A549 (cell line): ENCODE data around the gene NUAK2. TPM values are rescaled to one million over a fixed set of nuclear protein-coding genes. Genes with fewer than 3 reads are reported as not detected.

ENCODE experiments used
- ATAC-seq, 2 experiments: fragments of 200-7000 bp in 1 of 2; fragments of >200 bp in 1 of 2; cut with Nextera tagmentation in 1 of 2; cut with Tn5 transposase in 1 of 2; 3 replicates each; pipeline versions ENCODE4 v1.8.0 to v1.9.1; 2018 to 2020; ENCODE audit warnings: mild to moderate bottlenecking in 1 of 2, moderate library complexity in 1 of 2
- CTCF ChIA-PET: fragments of 300-600 bp; sonication (Branson Sonifier 250); formaldehyde crosslinking; extraction: SDS; loops from one replicate; lab custom pipeline; 2021; ENCODE audit warnings: antibody characterized with exemption, inconsistent platforms; lab: Yijun Ruan, JAX
- POLR2A ChIA-PET: fragments of 350-600 bp; formaldehyde crosslinking; extraction: SDS; loops from one replicate; lab custom pipeline; 2021; ENCODE audit warnings: antibody characterized with exemption, inconsistent platforms; lab: Yijun Ruan, JAX
- DNase-seq, 2 experiments: peaks; one replicate each; pipeline versions ENCODE4 v3.0.0 to v3.0.0-alpha.2; 2011 to 2016; ENCODE audit warnings: low read depth in 1 of 2, low spot score in 1 of 2
- FAIRE-seq: peaks from 2 replicates; lab custom pipeline; 2011; peaks lifted over from hg19 to GRCh38; lab: Jason Lieb, UNC
- H3K27ac ChIP-seq, 2 experiments: fragments of >200 bp; sonication (Bioruptor Twin); formaldehyde crosslinking; 3 replicates each; pipeline ENCODE4 v1.5.1; 2016 to 2017
- H3K4me1 ChIP-seq: fragments of >200 bp; sonication (Bioruptor Twin); formaldehyde crosslinking; 3 replicates; pipeline ENCODE4 v1.6.1; 2016
- H3K4me2 ChIP-seq: fragments of >200 bp; sonication (Bioruptor Twin); formaldehyde crosslinking; 3 replicates; pipeline ENCODE4 v1.6.1; 2016
- H3K4me3 ChIP-seq: fragments of >200 bp; sonication (Bioruptor Twin); formaldehyde crosslinking; 3 replicates; pipeline ENCODE4 v1.5.1; 2016
- H3K9me3 ChIP-seq: fragments of >200 bp; sonication (Bioruptor Twin); formaldehyde crosslinking; 3 replicates; pipeline ENCODE4 v1.6.1; 2016
- ATOH8 ChIP-seq: fragments of 250-450 bp; sonication (Bioruptor Pico); IDR thresholded peaks from 2 replicates; pipeline ENCODE4 v1.5.0; 2020; ENCODE audit warnings: low read depth, mild to moderate bottlenecking, moderate library complexity
- CBX8 ChIP-seq: fragments of 200-600 bp; sonication (generic); IDR thresholded peaks from 2 replicates; pipeline ENCODE4 v1.6.1; 2016
- CEBPB ChIP-seq, 2 experiments: fragments of >200 bp in 1 of 2; sonication (Bioruptor Twin) in 1 of 2; formaldehyde crosslinking in 1 of 2; IDR thresholded peaks; 2 replicates each; pipeline ENCODE4 v1.6.1; 2012 to 2016
- E2F6 ChIP-seq: IDR thresholded peaks from 2 replicates; pipeline ENCODE4 v1.6.1; 2012; ENCODE audit warnings: low read depth, borderline replicate concordance
- EHMT2 ChIP-seq: fragments of 200-600 bp; sonication (generic); IDR thresholded peaks from 2 replicates; pipeline ENCODE4 v1.6.1; 2016; ENCODE audit warnings: antibody characterized with exemption, low read depth, mild to moderate bottlenecking, moderate library complexity
- EP300 ChIP-seq, 2 experiments: fragments of >200 bp; sonication (Bioruptor Twin); formaldehyde crosslinking; IDR thresholded peaks; 2 replicates in 1 of 2; 3 replicates in 1 of 2; pipeline ENCODE4 v1.6.1; 2016 to 2017
- FOSB ChIP-seq: fragments of 250-450 bp; sonication (Bioruptor Pico); IDR thresholded peaks from 2 replicates; pipeline ENCODE4 v1.5.0; 2020; ENCODE audit warnings: mild to moderate bottlenecking, moderate library complexity
- FOSL2 ChIP-seq, 2 experiments: fragments of 450-650 bp in 1 of 2; fragments of >200 bp in 1 of 2; sonication (Bioruptor Twin) in 1 of 2; formaldehyde crosslinking; IDR thresholded peaks; 2 replicates each; pipeline versions ENCODE4 v1.5.0 to v1.6.1; 2016 to 2020; ENCODE audit warnings: mild to moderate bottlenecking in 1 of 2, moderate library complexity in 1 of 2
- GATA3 ChIP-seq: IDR thresholded peaks from 2 replicates; pipeline ENCODE4 v1.6.1; 2012; ENCODE audit warnings: borderline replicate concordance
- HOXB5 ChIP-seq: fragments of 250-450 bp; sonication (Bioruptor Pico); IDR thresholded peaks from 2 replicates; pipeline ENCODE4 v1.5.0; 2020; ENCODE audit warnings: mild to moderate bottlenecking, moderate library complexity
- JUNB ChIP-seq: fragments of >200 bp; sonication (Bioruptor Twin); formaldehyde crosslinking; IDR thresholded peaks from 2 replicates; pipeline ENCODE4 v1.6.1; 2016
- KDM1A ChIP-seq: fragments of 200-600 bp; sonication (generic); IDR thresholded peaks from 2 replicates; pipeline ENCODE4 v1.6.1; 2016; ENCODE audit warnings: low read depth, mild to moderate bottlenecking
- KDM5A ChIP-seq: fragments of 200-600 bp; sonication (generic); IDR thresholded peaks from 2 replicates; pipeline ENCODE4 v1.6.1; 2016; ENCODE audit warnings: antibody characterized with exemption, mild to moderate bottlenecking
- MAFK ChIP-seq: fragments of 450-650 bp; IDR thresholded peaks from 2 replicates; pipeline ENCODE4 v1.6.1; 2014; ENCODE audit not compliant: partially characterized antibody
- MYC ChIP-seq: IDR thresholded peaks from 2 replicates; pipeline ENCODE4 v1.6.1; 2012; ENCODE audit warnings: mild to moderate bottlenecking, inconsistent platforms, low read length, improper control_type of control experiment, borderline replicate concordance
- POLR2A ChIP-seq: IDR thresholded peaks from 2 replicates; pipeline ENCODE4 v1.6.1; 2012; ENCODE audit warnings: mild to moderate bottlenecking, low read length
- RAD21 ChIP-seq, 2 experiments: fragments of >200 bp in 1 of 2; sonication (Bioruptor Twin) in 1 of 2; formaldehyde crosslinking in 1 of 2; IDR thresholded peaks in 1 of 2; conservative IDR thresholded peaks in 1 of 2; 2 replicates in 1 of 2; 3 replicates in 1 of 2; pipeline ENCODE4 v1.6.1; 2012 to 2018; ENCODE audit warnings: inconsistent platforms in 1 of 2
- RARB ChIP-seq: fragments of 250-450 bp; sonication (Bioruptor Pico); IDR thresholded peaks from 2 replicates; pipeline ENCODE4 v1.8.0; 2021; ENCODE audit warnings: mild to moderate bottlenecking, moderate library complexity
- RFX5 ChIP-seq: fragments of 450-650 bp; IDR thresholded peaks from 2 replicates; pipeline ENCODE4 v1.7.1; 2014; ENCODE audit warnings: antibody characterized with exemption, mild to moderate bottlenecking, moderate library complexity
- RNF2 ChIP-seq: fragments of 200-600 bp; sonication (generic); IDR thresholded peaks from 2 replicates; pipeline ENCODE4 v1.6.1; 2016; ENCODE audit warnings: low read depth, mild to moderate bottlenecking, antibody characterized with exemption, moderate library complexity, borderline replicate concordance
- USF2 ChIP-seq: fragments of 450-650 bp; IDR thresholded peaks from 2 replicates; pipeline ENCODE4 v1.6.1; 2014; ENCODE audit warnings: antibody characterized with exemption
- WGBS: methylation state at CpG from one replicate; pipeline ENCODE4 v1.1.6; 2017; ENCODE audit errors: missing lambda C conversion rate; 5-methylcytosine and 5-hydroxymethylcytosine counted together
- polyA plus RNA-seq, 4 experiments: library from polyadenylated mRNA; depleted of rRNA in 3 of 4; stranded (reverse); fragments of >200 nt; fragmentation: RNase III in 1 of 4; extraction: RNeasy Plus Mini Kit Qiagen cat#74134 plus additional on column Dnase treatment in 1 of 4; gene quantifications; 2 replicates in 3 of 4; 3 replicates in 1 of 4; pipeline ENCODE4 v1.2.3, GENCODE V29; 2011 to 2017
- TF ChIP-seq, protein P1 (sequence below): IDR thresholded peaks from 2 replicates; pipeline ENCODE4 v1.6.1; 2012
- TF ChIP-seq, protein P2 (sequence below): fragments of 250-450 bp; sonication (Bioruptor Pico); IDR thresholded peaks from 2 replicates; pipeline ENCODE4 v1.5.0; 2021; ENCODE audit warnings: mild to moderate bottlenecking, moderate library complexity, borderline replicate concordance

NUAK2 gene
- polyA plus RNA-seq, 2 of the 4 experiments (the other 2 are of a cell fraction): 29.7 to 37.8 TPM

DNA sequence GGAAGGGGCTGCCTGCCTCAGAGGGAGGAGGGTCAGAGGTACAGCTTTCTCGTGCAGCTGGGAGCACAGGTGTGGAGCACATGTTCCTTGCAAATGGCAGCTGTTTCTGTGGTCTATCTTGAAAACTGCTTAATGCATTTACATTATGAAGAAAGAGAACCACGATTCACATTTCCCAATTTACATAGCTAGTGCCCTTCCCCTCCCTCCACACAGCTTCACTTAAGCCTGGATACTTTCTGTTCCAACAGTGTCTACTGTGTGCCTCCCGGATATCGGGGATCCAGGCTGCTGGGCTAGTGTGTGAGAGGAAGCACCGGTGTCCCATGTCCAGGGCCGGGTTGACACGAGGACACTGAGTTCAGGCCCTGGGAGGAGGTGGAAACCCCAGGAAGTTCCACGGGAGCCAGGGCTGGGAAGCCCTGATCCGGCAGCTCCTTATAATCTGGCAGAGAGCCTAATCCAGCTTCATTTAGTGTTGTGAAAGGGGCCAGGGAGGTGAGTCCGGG, 62.2 kb downstream of the NUAK2 start:
- TF ChIP-seq RNF2 (no peak), EHMT2 (no peak), HOXB5 (CRISPR knock-in tag) (no peak), RAD21 (conservative IDR thresholded peaks at IDR 0.05 in 1 of 2, IDR thresholded peaks at IDR 0.05 in 1 of 2) (no peak), KDM5A (no peak), JUNB (no peak)
- TF ChIP-seq, protein P1, sequence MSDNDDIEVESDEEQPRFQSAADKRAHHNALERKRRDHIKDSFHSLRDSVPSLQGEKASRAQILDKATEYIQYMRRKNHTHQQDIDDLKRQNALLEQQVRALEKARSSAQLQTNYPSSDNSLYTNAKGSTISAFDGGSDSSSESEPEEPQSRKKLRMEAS: no peak
- Histone ChIP-seq H3K4me1 (peaks cover 31% of the 10 kb centered on the region), H3K27ac (peak overlapping the region; percentile 46 to 82; a peak in 5 of 6 replicates), H3K4me3 (no peak overlapping the region), H3K4me2 (no peak overlapping the region; the same call in 2 of the 3 replicates), H3K9me3 (no peaks in the 10 kb centered on the region)
- DNase-seq: no peak
- CTCF ChIA-PET: interaction anchor here (1.2 to 89.2 kb wide), 10 partner anchors 3 to 285 kb away, joined by 4 to 3627 read pairs (median 46); partner anchors contain the start of genes KLHDC8A, NUAK2 and TMCC2
- no peak for ATAC-seq
- WGBS: 74% methylated on average over 10 of the region's 10 CpGs
- no peak for FAIRE-seq
- POLR2A ChIA-PET: no interaction called here

- ATAC-seq (peak; percentile 31 to 32; a peak in 3 of 6 replicates), DNase-seq (peak in 1 of 2 experiments; percentile 57), FAIRE-seq (no peak)
- POLR2A ChIA-PET: no interaction called here
- WGBS: 67% methylated on average over 8 of the region's 8 CpGs
- Histone ChIP-seq H3K9me3 (no peaks in the 10 kb centered on the region), H3K4me2 (peak overlapping the region; percentile 4; the same call in 1 of the 3 replicates), H3K27ac (peak overlapping the region; percentile 46 to 82; a peak in 5 of 6 replicates), H3K4me1 (peaks cover 31% of the 10 kb centered on the region), H3K4me3 (no peak overlapping the region)
- TF ChIP-seq E2F6 (no peak), CBX8 (no peak), GATA3 (no peak), FOSL2 (IDR thresholded peaks at IDR 0.05) (no peak), FOSL2 (CRISPR knock-in tag; IDR thresholded peaks at IDR 0.05) (0 out of 2 replicates have a peak, but pooled peaks have one; percentile 21), USF2 (peak; percentile 59), MAFK (peak; percentile 44)
- CTCF ChIA-PET: interaction anchor here (0.7 to 89.2 kb wide), 11 partner anchors 4 to 451 kb away, joined by 3 to 3627 read pairs (median 51); partner anchors contain the start of genes KLHDC8A, NUAK2 and TMCC2
These were observed 62.8 kb downstream of the NUAK2 start for GRCh38 chr1:205258719-205259118.

DNA sequence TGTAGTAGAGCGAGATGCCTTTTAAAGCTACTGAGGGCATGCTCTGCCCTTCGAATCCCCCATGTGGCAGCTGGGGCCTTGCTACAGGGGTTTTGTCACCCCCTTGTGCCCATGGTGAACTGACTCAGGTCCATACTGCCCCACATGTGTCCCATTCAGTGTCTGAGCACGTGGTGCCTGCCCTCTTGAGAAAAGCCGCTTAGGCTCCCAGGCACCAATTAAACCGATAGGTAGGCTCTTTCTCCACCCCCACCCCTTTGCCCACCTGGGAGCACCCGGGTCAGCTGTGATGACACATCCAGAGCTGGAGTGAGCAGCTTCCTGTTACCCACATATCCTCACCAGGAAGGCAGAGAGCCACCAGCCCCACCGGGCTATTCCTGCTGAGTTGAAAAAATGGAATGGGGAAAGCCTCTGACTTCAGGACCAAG, 63.3 kb downstream of the NUAK2 start:
- 86% methylated on average over 6 of the region's 7 CpGs for WGBS
- no peak for DNase-seq
- TF ChIP-seq EP300 (IDR thresholded peaks at IDR 0.05): no peak
- TF ChIP-seq KDM1A: no peak
- no peak for TF ChIP-seq POLR2A
- no peak for TF ChIP-seq RFX5
- no peak for TF ChIP-seq CEBPB (IDR thresholded peaks at IDR 0.05)
- TF ChIP-seq, protein P2, sequence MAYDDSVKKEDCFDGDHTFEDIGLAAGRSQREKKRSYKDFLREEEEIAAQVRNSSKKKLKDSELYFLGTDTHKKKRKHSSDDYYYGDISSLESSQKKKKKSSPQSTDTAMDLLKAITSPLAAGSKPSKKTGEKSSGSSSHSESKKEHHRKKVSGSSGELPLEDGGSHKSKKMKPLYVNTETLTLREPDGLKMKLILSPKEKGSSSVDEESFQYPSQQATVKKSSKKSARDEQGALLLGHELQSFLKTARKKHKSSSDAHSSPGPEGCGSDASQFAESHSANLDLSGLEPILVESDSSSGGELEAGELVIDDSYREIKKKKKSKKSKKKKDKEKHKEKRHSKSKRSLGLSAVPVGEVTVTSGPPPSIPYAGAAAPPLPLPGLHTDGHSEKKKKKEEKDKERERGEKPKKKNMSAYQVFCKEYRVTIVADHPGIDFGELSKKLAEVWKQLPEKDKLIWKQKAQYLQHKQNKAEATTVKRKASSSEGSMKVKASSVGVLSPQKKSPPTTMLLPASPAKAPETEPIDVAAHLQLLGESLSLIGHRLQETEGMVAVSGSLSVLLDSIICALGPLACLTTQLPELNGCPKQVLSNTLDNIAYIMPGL (CRISPR knock-in tag): no peak
- no peak for TF ChIP-seq E2F6
- no peak for TF ChIP-seq RARB (CRISPR knock-in tag)
- no peak for TF ChIP-seq FOSB (CRISPR knock-in tag)
- no peak for TF ChIP-seq ATOH8
- TF ChIP-seq MYC: no peak
- Histone ChIP-seq H3K4me3 (no peak overlapping the region), H3K9me3 (no peaks in the 10 kb centered on the region), H3K4me1 (peaks cover 31% of the 10 kb centered on the region), H3K27ac (peak overlapping the region; percentile 46 to 82; a peak in 5 of 6 replicates), H3K4me2 (peak overlapping the region; percentile 4; the same call in 1 of the 3 replicates)
- ChIA-PET CTCF (interaction anchor here (0.6 to 89.2 kb wide), 11 partner anchors 4 to 451 kb away, joined by 3 to 3627 read pairs (median 51); partner anchors contain the start of genes KLHDC8A, NUAK2 and TMCC2), POLR2A (no interaction called here)
- no peak for ATAC-seq
- FAIRE-seq: no peak
